CD4-positive, alpha-beta T cell treated with Interferon alpha-2 for 1 hour (primary cell): ENCODE data around the gene CDC42BPA.
"Not testable (repeated sequence)": the region's sequence is repeated elsewhere in the genome, so short reads cannot be mapped to it uniquely, and the experiment has no call there.

ENCODE experiments used
- DNase-seq, 2 donors: peaks; one replicate each; pipeline ENCODE4 v3.0.0-alpha.2; 2020 to 2022

CDC42BPA gene

GRCh38 chr1:227253065-227253464, 65.2 kb downstream of the CDC42BPA start:
- DNase-seq: no peak

DNA sequence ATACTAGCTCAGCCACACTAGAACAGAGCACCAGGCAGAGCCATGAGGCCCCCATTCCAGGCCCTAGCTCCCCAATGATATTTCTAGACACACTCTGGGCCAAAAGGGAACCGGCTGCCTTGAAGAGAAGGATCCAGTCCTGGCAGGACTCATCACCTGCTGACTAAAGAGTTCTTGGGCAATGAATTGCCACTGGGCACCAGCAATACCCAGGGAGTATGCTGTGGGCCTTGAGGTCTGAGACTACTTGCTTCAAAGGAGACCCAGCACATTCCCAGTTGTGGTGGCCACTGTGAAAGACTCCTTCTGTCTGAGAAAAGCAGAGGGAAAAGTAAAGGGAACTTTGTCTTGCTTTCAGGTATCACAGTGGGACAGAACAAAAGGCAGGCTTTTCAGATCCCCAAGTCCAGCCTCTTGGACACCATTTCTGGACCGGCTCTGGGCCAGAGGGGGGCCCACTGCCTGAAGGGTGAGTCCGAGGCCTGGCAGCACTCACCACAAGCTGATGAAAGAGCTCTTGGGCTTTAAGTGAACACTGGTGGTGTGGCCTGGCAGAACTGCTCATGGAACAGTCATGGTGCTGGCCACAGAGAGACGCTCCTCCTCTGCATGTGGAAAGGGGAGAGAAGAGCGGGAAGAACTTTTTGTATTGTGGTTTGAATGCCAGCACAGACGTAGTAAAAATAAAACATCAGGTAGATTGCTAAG, 72.5 kb downstream of the CDC42BPA start:
- DNase-seq: no peak

DNA sequence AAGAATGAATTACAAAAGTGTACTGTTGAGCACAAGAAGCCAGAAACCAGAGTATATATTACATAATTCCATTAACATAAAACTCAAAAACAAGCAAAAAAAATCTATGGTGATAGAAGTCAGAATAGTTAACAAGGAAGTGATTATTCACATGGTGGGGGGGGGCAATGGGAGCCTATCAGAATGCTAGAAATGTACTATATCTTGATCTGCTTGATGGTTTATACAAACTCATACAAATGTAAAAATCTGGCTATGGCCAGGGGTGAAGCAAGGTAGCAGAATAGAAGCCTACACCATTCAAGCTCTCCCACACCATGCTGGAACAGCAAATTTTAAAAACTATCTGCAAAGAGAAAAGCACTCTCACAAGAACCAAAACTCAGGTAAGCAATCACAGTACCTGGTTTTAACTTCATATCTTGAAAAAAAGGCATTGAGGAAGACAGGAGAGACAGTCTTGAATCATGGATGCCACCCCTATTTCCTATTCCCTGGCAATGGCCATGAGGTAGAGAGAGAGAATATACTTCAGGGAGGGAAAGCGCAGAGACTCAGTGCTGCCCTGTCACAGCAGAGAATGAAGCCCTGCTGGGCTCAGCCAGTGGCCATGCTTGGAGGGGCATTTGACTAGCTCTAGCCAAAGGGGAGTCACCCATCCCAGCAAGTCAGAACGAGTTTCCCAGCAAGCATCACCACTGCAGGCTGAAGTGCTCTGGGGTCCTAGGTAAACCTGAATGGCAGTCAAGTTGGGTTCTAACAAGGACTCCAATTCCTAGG, 73.8 kb downstream of the CDC42BPA start:
- no peak for DNase-seq

GRCh38 chr1:227242811-227243682, 75.2 kb downstream of the CDC42BPA start:
- DNase-seq: no peak

GRCh38 chr1:227240983-227241382, 77.3 kb downstream of the CDC42BPA start:
- DNase-seq: no peak

- DNase-seq: no peak
Observed at GRCh38 chr1:227234998-227235405, 83.3 kb downstream of the CDC42BPA start.

- not testable (repeated sequence) for DNase-seq
Observed at GRCh38 chr1:227231128-227231527, 87.2 kb downstream of the CDC42BPA start.

GRCh38 chr1:227228201-227228600, 90.1 kb downstream of the CDC42BPA start:
- DNase-seq: no peak

DNA sequence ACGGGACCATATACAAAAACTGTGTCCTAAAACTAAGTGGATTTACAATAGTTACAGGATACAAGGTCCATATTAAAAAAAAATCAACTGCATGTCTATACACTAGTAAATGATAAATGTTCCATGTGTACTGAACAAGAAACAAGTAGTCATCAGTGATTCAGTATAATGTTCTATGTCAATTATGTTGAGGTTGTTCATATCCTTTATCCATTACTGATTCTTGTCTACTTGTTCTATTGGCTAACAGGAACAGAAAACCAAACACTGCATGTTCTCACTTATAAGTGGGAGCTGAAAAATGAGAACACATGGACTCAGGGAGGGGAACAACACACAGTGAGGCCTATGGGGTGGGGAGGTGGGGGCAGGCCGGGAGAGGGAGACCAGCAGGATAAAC, 90.5 kb downstream of the CDC42BPA start:
- DNase-seq: no peak

- DNase-seq: no peak
Observed at GRCh38 chr1:227225715-227226346, 92.5 kb downstream of the CDC42BPA start.

- no peak for DNase-seq
Observed at GRCh38 chr1:227223171-227223806, 95.0 kb downstream of the CDC42BPA start.

GRCh38 chr1:227219715-227220292, 98.5 kb downstream of the CDC42BPA start:
- DNase-seq: no peak

DNA sequence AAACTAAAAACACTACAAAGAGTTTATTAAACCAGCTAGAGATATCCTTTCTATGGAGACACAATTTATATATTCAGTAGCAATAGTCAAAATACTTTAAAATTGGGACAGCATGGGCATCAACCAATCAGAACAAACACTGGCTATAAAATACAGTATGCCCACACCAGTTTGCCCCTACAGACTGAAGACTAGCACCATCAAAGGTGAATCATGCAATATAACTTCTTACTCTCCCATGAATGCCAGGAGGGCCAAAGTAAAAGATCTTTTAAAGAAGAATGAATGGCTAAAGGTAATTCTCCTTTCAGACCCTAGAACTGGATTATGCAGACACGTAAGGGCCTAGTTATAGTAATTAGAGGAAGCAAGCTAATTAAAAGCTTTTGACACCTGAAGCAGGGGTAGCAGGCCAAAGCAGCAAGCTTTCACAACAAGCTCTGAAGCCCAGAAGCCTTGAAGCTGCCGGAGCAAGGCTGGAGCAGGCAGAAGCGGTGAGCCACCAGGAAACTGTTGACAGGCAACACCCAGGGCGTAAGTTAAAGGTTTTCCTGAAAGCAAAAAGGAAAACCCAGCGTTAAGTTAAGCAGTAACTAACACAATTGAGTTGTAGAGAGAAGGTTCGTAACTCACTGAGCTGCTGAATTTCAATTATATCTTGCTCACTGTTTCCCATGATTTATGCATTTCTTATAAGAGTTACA, 99.3 kb downstream of the CDC42BPA start:
- no peak for DNase-seq

DNA sequence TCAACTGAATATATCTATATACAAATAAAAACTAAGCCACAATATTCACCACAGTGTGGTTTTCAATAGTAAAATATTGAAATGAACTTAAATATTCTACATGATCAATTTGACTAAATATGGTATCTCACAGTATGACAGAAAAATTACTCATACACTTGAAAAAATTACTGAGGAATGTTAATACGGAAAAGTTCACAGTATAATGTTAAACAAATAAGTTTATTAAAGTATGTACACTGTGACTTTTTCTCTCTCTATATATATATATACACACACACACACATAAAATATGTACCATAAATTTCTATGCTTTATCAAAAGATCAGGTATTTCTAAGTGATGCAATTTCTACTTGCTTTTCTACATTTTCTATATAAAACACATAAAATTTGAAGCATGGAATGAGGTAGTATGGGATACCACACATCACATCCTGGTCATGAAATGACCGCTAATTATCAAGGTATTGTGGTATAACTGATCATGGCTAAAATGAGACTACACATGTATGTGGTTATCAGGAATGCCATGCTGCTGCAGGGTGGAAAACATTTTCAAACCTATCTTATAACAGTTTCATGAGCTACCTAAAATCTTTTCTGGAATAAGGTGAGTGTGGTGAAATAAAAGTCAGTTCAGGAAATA, 102.3 kb downstream of the CDC42BPA start:
- no peak for DNase-seq

GRCh38 chr1:227214207-227214606, 104.1 kb downstream of the CDC42BPA start:
- no peak for DNase-seq

DNA sequence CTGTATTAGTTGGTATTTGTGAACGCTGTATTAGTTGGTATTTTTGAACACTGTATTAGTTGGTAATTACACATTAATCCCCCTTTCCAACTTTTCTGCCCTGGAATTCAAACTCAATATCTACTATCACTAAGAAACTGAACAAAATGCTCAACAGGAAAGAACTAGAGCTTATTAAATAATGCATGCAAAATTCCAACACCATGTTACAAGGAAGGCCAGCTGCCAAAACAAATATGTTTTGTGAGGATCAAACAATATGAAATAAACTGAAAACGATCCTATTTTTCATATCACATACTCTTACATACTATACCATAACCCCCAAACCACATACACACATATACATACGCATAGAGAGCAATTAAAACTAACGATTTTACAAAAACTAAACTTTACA, 104.9 kb downstream of the CDC42BPA start:
- DNase-seq: no peak

DNA sequence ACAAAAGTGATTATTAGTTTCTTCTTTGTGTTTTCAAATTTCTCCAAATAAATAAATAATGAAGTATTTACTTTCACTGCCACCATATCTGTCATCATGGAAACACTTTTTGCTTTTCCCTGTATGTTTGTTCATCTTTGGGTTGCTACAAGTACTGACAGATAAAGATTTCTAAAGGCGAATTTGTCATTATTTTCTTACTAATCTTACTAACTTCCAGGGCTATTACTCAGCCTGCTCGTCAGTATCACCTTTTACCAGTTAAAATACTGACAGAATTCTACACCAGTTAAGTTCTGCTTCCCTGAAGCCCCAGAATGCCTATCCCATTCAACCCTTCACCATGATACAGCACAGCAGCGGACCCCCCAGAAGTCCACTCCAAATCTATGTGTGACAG, 106.1 kb downstream of the CDC42BPA start:
- no peak for DNase-seq

GRCh38 chr1:227210604-227211003, 107.7 kb downstream of the CDC42BPA start:
- DNase-seq: no peak

DNA sequence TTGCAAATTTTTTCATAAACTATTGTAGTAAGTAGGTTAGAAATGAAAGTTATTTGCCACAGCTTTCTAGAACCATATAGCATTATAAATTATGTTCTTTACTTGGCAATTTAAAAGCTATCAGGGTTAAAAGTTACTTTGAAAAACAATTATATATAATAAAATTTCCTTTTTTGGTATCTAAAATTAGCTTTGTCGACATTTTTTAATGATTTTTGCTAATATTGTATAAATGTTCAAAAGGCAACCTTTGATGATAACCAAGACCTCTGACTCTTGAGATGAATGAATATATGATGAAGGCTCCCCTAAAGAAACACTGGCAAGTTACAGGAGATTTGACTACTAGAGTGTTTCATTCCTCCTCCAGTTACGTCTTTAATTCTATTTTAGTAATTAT, 121.2 kb downstream of the CDC42BPA start:
- no peak for DNase-seq

DNA sequence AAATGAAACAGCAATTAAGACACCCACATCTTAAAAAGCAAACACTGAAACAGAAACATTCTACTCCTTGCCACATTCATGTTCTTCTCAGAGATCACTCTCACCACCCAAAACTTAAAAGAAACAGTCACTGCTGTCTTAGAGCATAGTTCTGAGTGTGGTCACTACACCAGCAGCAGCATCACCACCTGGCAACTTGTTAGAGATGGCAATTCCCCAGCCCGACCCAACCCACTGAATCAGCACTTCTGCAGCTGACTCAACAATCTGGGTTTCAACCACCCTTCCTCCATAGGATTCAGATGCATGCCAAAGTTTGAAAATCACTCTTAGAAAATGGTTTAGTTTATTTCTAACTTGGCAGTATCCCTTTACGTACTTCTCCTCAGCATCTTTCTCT, 126.1 kb downstream of the CDC42BPA start:
- no peak for DNase-seq

GRCh38 chr1:227191607-227192006, 126.7 kb downstream of the CDC42BPA start:
- DNase-seq: no peak
